ENCODE measurements around the gene RPRD2. TPM values are rescaled to one million over a fixed set of nuclear protein-coding genes. Genes with fewer than 3 reads are reported as not detected.

RPRD2 gene
- total and polyA plus RNA-seq, 9 of the 15 experiments (the other 6 are each of a cell fraction or from before 2014, with no cell fraction given): 1.5 to 21.6 (median 7.7) TPM

GRCh38 chr1:150364231-150365003, 470 bp downstream of the RPRD2 start (continued):
- TF ChIP-seq ZBTB11 (CRISPR knock-in tag; IDR thresholded peaks at IDR 0.05) (peak in 1 of 3 experiments; percentile 20; a peak in 2 of 6 replicates), THRB (CRISPR knock-in tag; conservative IDR thresholded peaks at IDR 0.05) (no peak), GABPA (tag; conservative IDR thresholded peaks at IDR 0.05; ENCODE audit: low read depth) (0 out of 2 replicates have a peak, but pooled peaks have one; percentile 17), RBBP5 (IDR thresholded peaks at IDR 0.05; ENCODE audit: borderline replicate concordance, insufficient read depth, low read length, poor library complexity, severe bottlenecking) (peak; percentile 68), ERF (CRISPR knock-in tag; IDR thresholded peaks at IDR 0.05) (no peak), ZNF347 (CRISPR knock-in tag; IDR thresholded peaks at IDR 0.05; ENCODE audit: low read depth) (no peak), CGGBP1 (CRISPR knock-in tag; IDR thresholded peaks at IDR 0.05) (peak; percentile 98; the same call in 1 of the 2 replicates), ZNF766 (CRISPR knock-in tag; conservative IDR thresholded peaks at IDR 0.05) (peak; percentile 81; the same call in 1 of the 2 replicates), TCF15 (CRISPR knock-in tag; IDR thresholded peaks at IDR 0.05) (no peak), HEY1 (CRISPR knock-in tag; IDR thresholded peaks at IDR 0.05; ENCODE audit: borderline replicate concordance) (no peak), ZNF644 (tag; IDR thresholded peaks at IDR 0.05; ENCODE audit: low read depth) (0 out of 2 replicates have a peak, but pooled peaks have one; percentile 21), TAF7 (tag; IDR thresholded peaks at IDR 0.05) (peak; percentile 92), NR2C1 (IDR thresholded peaks at IDR 0.05) (no peak), NR2C1 (tag; IDR thresholded peaks at IDR 0.05) (0 out of 2 replicates have a peak, but pooled peaks have one; percentile 21), ZNF384 (IDR thresholded peaks at IDR 0.05; ENCODE audit: low read depth, low read length) (no peak), EGR1 (conservative IDR thresholded peaks at IDR 0.05) (peak; percentile 21; the same call in 1 of the 2 replicates), BRD4 (IDR thresholded peaks at IDR 0.05) (peak; percentile 84), STAG1 (CRISPR knock-in tag; IDR thresholded peaks at IDR 0.05; ENCODE audit: borderline replicate concordance) (peak; percentile 41; the same call in 1 of the 2 replicates), MNT (conservative IDR thresholded peaks at IDR 0.05) (peak; percentile 62 to 74; a peak in 3 of 4 replicates), KAT8 (IDR thresholded peaks at IDR 0.05; ENCODE audit: low read depth) (no peak)
